Measurements from ENCODE around the gene WDR76. TPM values are rescaled to one million over a fixed set of nuclear protein-coding genes. Genes with fewer than 3 reads are reported as not detected.
A peak's percentile ranks its signal among the peaks of the same experiment; 100 is the strongest.
"Not testable (repeated sequence)": the region's sequence is repeated elsewhere in the genome, so short reads cannot be mapped to it uniquely, and the experiment has no call there.

WDR76 gene
- total RNA-seq, 2 experiments from 2014 or later: 76.8 to 89.2 TPM

- Mint-ChIP-seq H3K27me3 (no peaks in the 10 kb centered on the region), H3K4me1 (peaks cover 75% of the 10 kb centered on the region), H3K36me3 (ENCODE audit: low read depth) (peaks cover 84% of the 10 kb centered on the region), H3K4me3 (no peak overlapping the region), H3K9me3 (no peaks in the 10 kb centered on the region), H3K27ac (no peak overlapping the region)
- ChIA-PET CTCF (interaction anchor here (0.6 to 1.4 kb wide), 4 partner anchors 16 to 1088 kb away, joined by 3 to 4 read pairs (median 3); partner anchors contain the start of genes TUBGCP4 and ZSCAN29), POLR2A (interaction anchor here (0.6 kb wide), 2 partner anchors 881 to 1297 kb away, joined by 3 read pairs; no protein-coding TSS in a partner anchor)
- no peak for DNase-seq
Observed at GRCh38 chr15:43796566-43796965, 30.2 kb upstream of the WDR76 start.

GRCh38 chr15:43799209-43799944 is 27.4 kb upstream of the WDR76 start:
- Mint-ChIP-seq H3K27ac (peak overlapping the region; percentile 97), H3K36me3 (ENCODE audit: low read depth) (peaks cover 71% of the 10 kb centered on the region), H3K27me3 (no peaks in the 10 kb centered on the region), H3K4me3 (no peak overlapping the region), H3K4me1 (peaks cover 63% of the 10 kb centered on the region), H3K9me3 (no peaks in the 10 kb centered on the region)
- POLR2A ChIA-PET: interaction anchor here (1.9 kb wide), 1 partner anchor 25 kb away, joined by 5 read pairs; the partner anchor contains the start of gene MFAP1
- CTCF ChIA-PET: interaction anchor here (1.0 kb wide), 1 partner anchor 9 kb away, joined by 3 read pairs; no protein-coding TSS in a partner anchor
- DNase-seq: no peak

DNA sequence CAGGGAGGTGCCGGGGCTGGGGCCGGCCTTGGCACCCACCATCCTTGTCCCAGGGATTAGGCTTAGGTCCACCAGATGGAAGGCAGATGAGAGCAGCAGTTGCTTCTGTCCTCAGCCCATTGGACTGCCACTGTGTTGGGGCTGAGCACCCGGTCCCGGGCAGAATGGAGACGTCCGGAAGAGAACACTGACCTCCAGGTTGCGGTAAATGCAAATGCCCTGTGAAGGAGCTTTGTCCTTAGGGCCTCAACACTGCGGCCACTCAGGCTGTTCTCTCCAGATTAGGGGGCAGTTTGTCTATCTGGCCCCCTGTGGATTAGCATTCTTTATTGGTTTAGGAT is 26.9 kb upstream of the WDR76 start, which contains the start of gene SERINC4:
TSS of gene SERINC4 (minus strand) at position 276 of the 341 bp plus-strand sequence. CDS start at position 42, 234 bp downstream.
- H3K36me3 Mint-ChIP-seq (ENCODE audit: low read depth): peaks cover 71% of the 10 kb centered on the region
- H3K27ac Mint-ChIP-seq: peak within 1 kb of the TSS; percentile 97
- POLR2A ChIA-PET: interaction anchor here (1.4 to 1.9 kb wide), 2 partner anchors 25 to 28 kb away, joined by 3 to 5 read pairs; partner anchors contain the start of gene MFAP1

GRCh38 chr15:43800286-43801141 is 26.3 kb upstream of the WDR76 start, which contains the start of gene HYPK:
Gene HYPK, plus strand, starts transcription at chr15:43800599. Its CDS starts 24 bp downstream, at chr15:43800623.
- Mint-ChIP-seq H3K27ac (peak within 1 kb of the TSS; percentile 97), H3K36me3 (ENCODE audit: low read depth) (peaks cover 67% of the 10 kb centered on the region), H3K4me1 (peaks cover 52% of the 10 kb centered on the region), H3K9me3 (no peaks in the 10 kb centered on the region), H3K4me3 (peak within 1 kb of the TSS; percentile 99), H3K27me3 (no peaks in the 10 kb centered on the region)
- peak; percentile 94 for DNase-seq
- ChIA-PET POLR2A (interaction anchor here (1.0 to 1.9 kb wide), 3 partner anchors 24 to 28 kb away, joined by 3 to 5 read pairs (median 3); partner anchors contain the start of genes ELL3 and MFAP1), CTCF (interaction anchor here (0.9 to 1.1 kb wide), 5 partner anchors 9 to 30 kb away, joined by 3 to 6 read pairs (median 4); no protein-coding TSS in a partner anchor)

More for the DNA sequence above, 26.9 kb upstream of the WDR76 start, which contains the start of gene SERINC4:
- Mint-ChIP-seq H3K9me3 (no peaks in the 10 kb centered on the region), H3K4me3 (peak within 1 kb of the TSS; percentile 99), H3K27me3 (no peaks in the 10 kb centered on the region), H3K4me1 (peaks cover 58% of the 10 kb centered on the region)
- no peak for DNase-seq
- CTCF ChIA-PET: interaction anchor here (0.9 to 1.0 kb wide), 4 partner anchors 9 to 30 kb away, joined by 3 to 6 read pairs (median 4); no protein-coding TSS in a partner anchor

GRCh38 chr15:43802676-43803075 is 24.1 kb upstream of the WDR76 start:
- H3K9me3 Mint-ChIP-seq, DNase-seq, H3K27me3 Mint-ChIP-seq, H3K4me3 Mint-ChIP-seq, H3K27ac Mint-ChIP-seq, POLR2A ChIA-PET: not testable (repeated sequence)
- Mint-ChIP-seq H3K4me1 (peaks cover 37% of the 10 kb centered on the region), H3K36me3 (ENCODE audit: low read depth) (peaks cover 66% of the 10 kb centered on the region)
- CTCF ChIA-PET: interaction anchor here (1.3 kb wide), 1 partner anchor 19 kb away, joined by 3 read pairs; no protein-coding TSS in a partner anchor

DNA sequence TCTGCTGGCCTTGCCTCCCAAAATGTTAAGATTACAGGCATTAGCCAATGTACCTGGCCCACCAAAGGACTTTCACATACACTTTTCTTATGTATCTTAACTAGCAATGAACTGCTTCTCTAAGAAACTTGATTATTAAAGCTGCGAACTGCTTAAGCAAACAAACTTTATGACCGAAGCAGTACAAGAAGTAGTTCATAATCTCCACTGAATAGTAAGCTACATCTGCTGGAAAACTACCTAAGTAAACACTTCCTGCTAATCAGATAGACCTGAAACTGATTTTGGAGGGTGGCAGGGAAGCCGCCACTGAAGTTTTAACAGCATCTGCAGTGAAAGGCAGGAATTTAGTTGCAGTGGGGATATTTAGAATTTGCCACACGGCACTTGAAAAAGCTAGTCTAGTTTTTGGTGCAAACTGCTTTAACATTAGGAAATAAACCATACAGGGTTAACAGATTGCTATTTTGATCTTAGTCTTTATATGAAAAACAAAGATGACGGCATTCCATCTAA is 18.3 kb upstream of the WDR76 start:
- peaks cover 66% of the 10 kb centered on the region for H3K36me3 Mint-ChIP-seq (ENCODE audit: low read depth)
- H3K27me3 Mint-ChIP-seq: no peaks in the 10 kb centered on the region
- H3K9me3 Mint-ChIP-seq: no peaks in the 10 kb centered on the region
- DNase-seq: no peak
- H3K27ac Mint-ChIP-seq: no peak overlapping the region
- CTCF ChIA-PET: no interaction called here
- POLR2A ChIA-PET: no interaction called here
- H3K4me3 Mint-ChIP-seq: no peak overlapping the region
- peaks cover 12% of the 10 kb centered on the region for H3K4me1 Mint-ChIP-seq

- no peak for DNase-seq
- H3K9me3 Mint-ChIP-seq: no peaks in the 10 kb centered on the region
- no peak overlapping the region for H3K4me3 Mint-ChIP-seq
- ChIA-PET POLR2A (no interaction called here), CTCF (interaction anchor here (0.6 to 1.3 kb wide), 5 partner anchors 9 to 22 kb away, joined by 3 to 7 read pairs (median 3); partner anchors contain the start of genes HYPK and SERINC4)
- H3K4me1 Mint-ChIP-seq: peaks cover 12% of the 10 kb centered on the region
- no peaks in the 10 kb centered on the region for H3K27me3 Mint-ChIP-seq
- peaks cover 70% of the 10 kb centered on the region for H3K36me3 Mint-ChIP-seq (ENCODE audit: low read depth)
- no peak overlapping the region for H3K27ac Mint-ChIP-seq
Observed at GRCh38 chr15:43808960-43809678, 17.7 kb upstream of the WDR76 start.

- DNase-seq, H3K4me3 Mint-ChIP-seq, CTCF ChIA-PET, H3K27me3 Mint-ChIP-seq, POLR2A ChIA-PET, H3K9me3 Mint-ChIP-seq: not testable (repeated sequence)
- H3K36me3 Mint-ChIP-seq (ENCODE audit: low read depth): peaks cover 46% of the 10 kb centered on the region
- H3K4me1 Mint-ChIP-seq: peaks cover 19% of the 10 kb centered on the region
- peak overlapping the region; percentile 21 for H3K27ac Mint-ChIP-seq
Observed at GRCh38 chr15:43815064-43815463, 11.7 kb upstream of the WDR76 start.

DNA sequence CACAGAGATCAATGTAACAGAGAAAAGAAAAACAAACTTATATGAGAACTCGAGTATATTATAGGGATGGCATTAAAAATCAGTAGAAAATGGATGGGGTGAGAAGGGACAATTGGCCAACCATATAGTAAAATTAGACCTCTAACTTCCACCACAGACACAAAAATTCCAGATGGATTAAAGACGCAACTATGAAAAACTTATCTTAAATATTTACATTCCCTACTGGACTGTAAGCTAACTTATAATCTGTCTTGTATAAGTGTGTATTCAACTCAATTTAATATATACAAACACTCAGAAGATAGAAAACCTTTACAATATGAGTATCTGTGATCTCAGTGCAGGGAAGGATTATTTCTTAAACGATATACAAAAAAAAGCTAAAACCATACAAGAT is 5.3 kb upstream of the WDR76 start:
- DNase-seq: no peak
- Mint-ChIP-seq H3K27ac (peak overlapping the region; percentile 63), H3K4me3 (peak overlapping the region; percentile 33), H3K27me3 (no peaks in the 10 kb centered on the region), H3K9me3 (peaks cover 2% of the 10 kb centered on the region), H3K4me1 (peaks cover 47% of the 10 kb centered on the region), H3K36me3 (ENCODE audit: low read depth) (peaks cover 24% of the 10 kb centered on the region)
- ChIA-PET POLR2A (interaction anchor here (0.6 kb wide), 1 partner anchor 26 kb away, joined by 5 read pairs; no protein-coding TSS in a partner anchor), CTCF (interaction anchor here (0.6 to 2.6 kb wide), 3 partner anchors 12 to 19 kb away, joined by 3 to 7 read pairs (median 3); no protein-coding TSS in a partner anchor)

GRCh38 chr15:43824302-43825246 is 2.2 kb upstream of the WDR76 start, which contains the start of gene MFAP1:
Gene MFAP1, minus strand, starts transcription at chr15:43824690. Its CDS starts 121 bp downstream, at chr15:43824569.
- DNase-seq: peak; percentile 95
- peaks cover 55% of the 10 kb centered on the region for H3K4me1 Mint-ChIP-seq
- peaks cover 36% of the 10 kb centered on the region for H3K36me3 Mint-ChIP-seq (ENCODE audit: low read depth)

More at GRCh38 chr15:43824302-43825246, 2.2 kb upstream of the WDR76 start, which contains the start of gene MFAP1:
- Mint-ChIP-seq H3K4me3 (peak within 1 kb of the TSS; percentile 91), H3K9me3 (peaks cover 2% of the 10 kb centered on the region), H3K27me3 (no peaks in the 10 kb centered on the region), H3K27ac (peak within 1 kb of the TSS; percentile 98)
- ChIA-PET CTCF (interaction anchor here (0.6 to 1.0 kb wide), 4 partner anchors 12 to 1769 kb away, joined by 3 to 6 read pairs (median 4); no protein-coding TSS in a partner anchor), POLR2A (interaction anchor here (0.5 to 1.1 kb wide), 6 partner anchors 13 to 485 kb away, joined by 3 to 6 read pairs (median 4); partner anchors contain the start of genes ELL3, HYPK and SERINC4)
